C4-2B (cell line): ENCODE results near the gene KRT7.

Experiments used
- CTCF ChIP-seq: fragments of 450-650 bp; conservative IDR thresholded peaks from 2 replicates; pipeline ENCODE4 v1.5.1; 2017; ENCODE audit warnings: mild to moderate bottlenecking
- ZFX ChIP-seq: fragments of 450-650 bp; IDR thresholded peaks from 2 replicates; pipeline ENCODE4 v1.6.1; 2017

- no peak for TF ChIP-seq CTCF
- TF ChIP-seq ZFX: no peak
These were observed 35.2 kb downstream of the KRT7 start for GRCh38 chr12:52268212-52268611.
